ENCODE results near the gene CDA. TPM values are rescaled to one million over a fixed set of nuclear protein-coding genes. Genes with fewer than 3 reads are reported as not detected.

The CDA gene
- total and polyA plus RNA-seq, 2 experiments from 2014 or later, result 2.5 to 13.6 TPM

GRCh38 chr1:20574686-20575540 lies 14.0 kb upstream of the CDA start:
- peak; percentile 99 for ATAC-seq
- no peak overlapping the region for H3K27ac Mint-ChIP-seq
- no peaks in the 10 kb centered on the region for H3K79me2 ChIP-seq (replicated peaks; ENCODE audit: insufficient read depth)
- no peaks in the 10 kb centered on the region for H3K9me2 ChIP-seq (ENCODE audit: insufficient read depth)
- no peak overlapping the region for H3K4me3 ChIP-seq
- H3K36me3 ChIP-seq (ENCODE audit: insufficient read depth), result no peaks in the 10 kb centered on the region
- peak; percentile 95 for DNase-seq (ENCODE audit: low spot score)
- no peak overlapping the region for H3K4me2 ChIP-seq
- no peak overlapping the region for H3K4me3 Mint-ChIP-seq
- H3K9me3 Mint-ChIP-seq, result peaks cover 6% of the 10 kb centered on the region
- H3F3A ChIP-seq (replicated peaks; ENCODE audit: low read depth), result no peaks in the 10 kb centered on the region
- H3K27me3 Mint-ChIP-seq (ENCODE audit: insufficient read depth, low read depth, poor library complexity), result peaks cover 4% of the 10 kb centered on the region
- no peaks in the 10 kb centered on the region for H4K20me1 ChIP-seq (replicated peaks; ENCODE audit: insufficient read depth)
- TF ChIP-seq CTCF (conservative IDR thresholded peaks at IDR 0.05; ENCODE audit: low read depth in 2 of 2) (peak; percentile 95 to 99), REST (IDR thresholded peaks at IDR 0.05; ENCODE audit: unreplicated experiment) (no peak), ZNF331 (CRISPR knock-in tag; IDR thresholded peaks at IDR 0.05; ENCODE audit: low read depth) (no peak), ZNF462 (CRISPR knock-in tag; IDR thresholded peaks at IDR 0.05) (no peak)
- no peaks in the 10 kb centered on the region for H3K4me1 Mint-ChIP-seq
- H3K27ac ChIP-seq (ENCODE audit: low read depth), result no peak overlapping the region
- peak overlapping the region; percentile 91 for H2AFZ ChIP-seq
- 0 out of 2 replicates have a peak, but pooled peaks cover 3% of the 10 kb centered on the region for H3K27me3 ChIP-seq (ENCODE audit: insufficient read depth)
- H3K4me1 ChIP-seq (ENCODE audit: insufficient read depth), result no peaks in the 10 kb centered on the region
- H3K36me3 Mint-ChIP-seq (ENCODE audit: low read depth), result no peaks in the 10 kb centered on the region

All from GM23338 (cell line).